ENCODE data around the gene POLRMT.

DNA sequence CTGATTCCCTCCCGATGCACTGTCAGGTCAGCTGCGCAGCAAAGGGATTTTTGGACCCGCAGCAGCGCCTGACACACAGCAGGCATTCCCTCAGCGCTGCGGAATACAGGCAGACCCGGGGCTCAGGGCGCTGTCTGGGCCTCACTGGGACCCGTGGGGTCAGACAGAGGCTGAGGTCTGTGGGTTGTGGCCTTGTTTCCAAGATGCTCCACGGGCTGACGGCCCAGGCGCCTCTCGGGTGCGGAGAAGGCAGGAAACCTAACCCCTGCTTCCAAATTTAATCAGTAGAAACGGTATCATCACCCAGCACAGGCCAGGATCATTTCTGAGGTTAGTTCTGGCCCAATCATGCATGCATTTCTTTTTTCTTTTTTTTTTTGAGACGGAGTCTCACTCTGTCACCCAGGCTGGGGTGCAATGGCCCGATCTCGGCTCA lies 30.4 kb upstream of the POLRMT start:
- TF ChIP-seq, protein P1, sequence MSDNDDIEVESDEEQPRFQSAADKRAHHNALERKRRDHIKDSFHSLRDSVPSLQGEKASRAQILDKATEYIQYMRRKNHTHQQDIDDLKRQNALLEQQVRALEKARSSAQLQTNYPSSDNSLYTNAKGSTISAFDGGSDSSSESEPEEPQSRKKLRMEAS (IDR thresholded peaks at IDR 0.05) = no peak
- TF ChIP-seq CREB1 (IDR thresholded peaks at IDR 0.05; ENCODE audit: low read depth) (no peak), EP300 (IDR thresholded peaks at IDR 0.05; ENCODE audit: borderline replicate concordance) (no peak), CEBPB (IDR thresholded peaks at IDR 0.05) (no peak), RAD21 (IDR thresholded peaks at IDR 0.05; ENCODE audit: low read depth) (no peak), TAF1 (IDR thresholded peaks at IDR 0.05; ENCODE audit: low read depth) (no peak), ZBTB7A (IDR thresholded peaks at IDR 0.05; ENCODE audit: low read depth) (no peak), EGR1 (IDR thresholded peaks at IDR 0.05) (no peak), REST (IDR thresholded peaks at IDR 0.05; ENCODE audit: low read depth) (no peak)

All from Ishikawa (cell line).